Upper lobe of left lung (tissue), 4 donors: ENCODE data around the gene WNT16.

Source experiments
- POLR2A ChIP-seq, 4 donors: fragments of 450-650 bp; IDR thresholded peaks; one replicate each; pipeline ENCODE4 v1.5.1; 2016 to 2017; ENCODE audit warnings: antibody characterized with exemption in 4 of 4, mild to moderate bottlenecking in 2 of 4
- TF ChIP-seq, protein P1 (sequence below), 6 experiments: fragments of 450-650 bp in 4 of 6; fragments of 200-600 bp in 2 of 6; sonication (generic) in 2 of 6; IDR thresholded peaks; one replicate each; pipeline ENCODE4 v1.5.1; 2016 to 2019; ENCODE audit warnings: antibody characterized with exemption in 6 of 6

DNA sequence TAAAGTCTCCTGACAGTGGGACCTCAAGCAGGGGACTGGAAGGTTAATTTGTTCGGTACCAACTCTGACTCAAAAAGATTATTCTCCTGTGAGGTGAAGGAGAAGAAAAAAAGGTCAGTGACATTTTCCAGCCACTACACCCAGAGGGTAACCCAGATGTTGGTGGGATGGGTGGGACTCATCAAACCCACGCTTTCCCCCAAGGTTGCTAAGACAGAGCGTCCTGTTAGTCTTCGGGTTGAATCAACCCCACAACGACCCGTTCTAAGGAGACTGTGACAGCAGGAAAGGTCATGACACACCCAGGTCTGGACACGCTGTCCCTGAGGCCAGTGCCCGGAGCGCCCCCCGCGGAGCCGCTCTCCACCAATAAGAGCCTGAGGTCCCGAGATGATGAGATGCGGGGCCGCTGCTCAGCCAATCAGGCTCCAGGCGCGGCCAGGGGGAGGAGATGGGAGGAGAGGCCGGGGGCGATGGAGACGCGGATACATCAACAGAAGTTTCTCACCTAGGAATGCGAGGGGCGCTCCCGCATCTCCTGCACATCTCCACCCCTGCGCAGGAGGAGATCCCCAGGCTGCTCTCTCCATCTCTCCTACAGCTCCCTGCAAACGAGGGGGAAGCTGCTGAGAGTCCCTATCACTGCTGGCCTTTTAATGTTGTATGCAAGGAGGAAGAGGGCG lies at the start of gene WNT16:
- TF ChIP-seq POLR2A (IDR thresholded peaks at IDR 0.05), result no peak
- TF ChIP-seq, protein P1, sequence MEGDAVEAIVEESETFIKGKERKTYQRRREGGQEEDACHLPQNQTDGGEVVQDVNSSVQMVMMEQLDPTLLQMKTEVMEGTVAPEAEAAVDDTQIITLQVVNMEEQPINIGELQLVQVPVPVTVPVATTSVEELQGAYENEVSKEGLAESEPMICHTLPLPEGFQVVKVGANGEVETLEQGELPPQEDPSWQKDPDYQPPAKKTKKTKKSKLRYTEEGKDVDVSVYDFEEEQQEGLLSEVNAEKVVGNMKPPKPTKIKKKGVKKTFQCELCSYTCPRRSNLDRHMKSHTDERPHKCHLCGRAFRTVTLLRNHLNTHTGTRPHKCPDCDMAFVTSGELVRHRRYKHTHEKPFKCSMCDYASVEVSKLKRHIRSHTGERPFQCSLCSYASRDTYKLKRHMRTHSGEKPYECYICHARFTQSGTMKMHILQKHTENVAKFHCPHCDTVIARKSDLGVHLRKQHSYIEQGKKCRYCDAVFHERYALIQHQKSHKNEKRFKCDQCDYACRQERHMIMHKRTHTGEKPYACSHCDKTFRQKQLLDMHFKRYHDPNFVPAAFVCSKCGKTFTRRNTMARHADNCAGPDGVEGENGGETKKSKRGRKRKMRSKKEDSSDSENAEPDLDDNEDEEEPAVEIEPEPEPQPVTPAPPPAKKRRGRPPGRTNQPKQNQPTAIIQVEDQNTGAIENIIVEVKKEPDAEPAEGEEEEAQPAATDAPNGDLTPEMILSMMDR (IDR thresholded peaks at IDR 0.05), result no peak
